GM21576 (cell line): ENCODE measurements around the gene ZNF8.
"Not testable (repeated sequence)": the region's sequence is repeated elsewhere in the genome, so short reads cannot be mapped to it uniquely, and the experiment has no call there.

ENCODE experiments used
- ATAC-seq: cut with Tn5 transposase; IDR thresholded peaks from one replicate; pipeline ENCODE4 v1.9.1; 2021; ENCODE audit warnings: mild to moderate bottlenecking, moderate library complexity; ENCODE audit not compliant: unreplicated experiment

The ZNF8 gene

GRCh38 chr19:58334691-58335249, 56.0 kb downstream of the ZNF8 start:
- no peak for ATAC-seq

DNA sequence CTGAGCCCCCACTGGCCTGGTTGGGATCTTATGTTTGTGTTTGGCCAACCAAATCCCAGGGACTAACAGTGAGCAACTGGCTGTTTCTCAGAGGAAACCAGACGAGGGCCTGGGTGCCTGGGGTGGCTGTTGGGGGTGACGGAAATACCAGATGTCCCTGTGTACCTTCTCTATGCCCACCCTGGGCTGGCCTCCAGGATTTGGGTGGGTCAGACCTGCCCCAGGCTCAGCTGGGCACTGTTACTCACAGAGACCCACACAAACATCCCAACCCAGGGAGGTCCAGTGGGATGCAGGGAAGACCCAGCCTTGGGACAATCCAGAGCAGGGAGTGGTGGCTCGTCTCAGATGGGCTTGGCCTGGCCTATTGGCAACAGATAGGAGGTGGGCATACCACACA, 56.9 kb downstream of the ZNF8 start:
- no peak for ATAC-seq

DNA sequence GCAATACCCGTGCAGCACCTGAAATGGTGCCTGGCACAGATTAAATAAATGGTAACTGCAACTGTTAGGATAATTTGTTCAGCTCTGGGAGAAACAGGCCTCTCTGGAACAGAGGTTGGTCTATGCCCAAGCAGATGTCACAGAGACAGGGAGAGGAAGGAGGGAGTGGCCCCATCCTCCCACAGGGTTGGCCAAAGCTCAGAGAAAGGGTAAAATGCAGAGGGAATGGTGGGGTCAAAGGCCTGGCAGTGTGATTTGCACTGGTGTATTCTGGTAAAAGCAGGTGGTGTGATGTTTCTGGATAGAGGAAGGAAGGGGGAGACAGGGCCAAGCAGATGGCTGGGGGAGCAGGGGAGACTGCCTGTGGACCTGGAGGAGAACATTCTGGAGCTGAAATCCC, 57.5 kb downstream of the ZNF8 start:
- ATAC-seq, result no peak

- no peak for ATAC-seq
These were observed 58.1 kb downstream of the ZNF8 start for GRCh38 chr19:58336820-58337219.

DNA sequence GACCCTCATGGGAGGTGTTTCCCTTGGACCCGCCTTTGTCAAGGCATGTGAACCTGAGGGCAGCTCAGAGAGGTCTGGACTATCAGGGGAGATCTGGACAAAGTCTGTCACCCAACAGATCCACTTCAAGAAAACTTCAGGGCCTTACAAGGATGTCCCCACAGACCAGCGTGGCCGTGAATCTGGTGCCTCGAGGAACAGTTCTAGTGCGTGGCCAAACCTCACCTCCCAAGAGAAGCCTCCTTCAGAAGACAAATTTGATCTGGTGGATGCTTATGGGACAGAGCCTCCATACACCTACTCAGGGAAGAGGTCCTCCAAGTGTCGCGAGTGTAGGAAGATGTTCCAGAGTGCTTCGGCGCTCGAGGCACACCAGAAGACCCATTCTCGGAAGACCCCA, 59.6 kb downstream of the ZNF8 start:
- ATAC-seq, result no peak

- no peak for ATAC-seq
These were observed 60.2 kb downstream of the ZNF8 start for GRCh38 chr19:58338825-58339558.

- no peak for ATAC-seq
These were observed 66.8 kb downstream of the ZNF8 start for GRCh38 chr19:58345558-58345957.

- ATAC-seq, result peak; percentile 79
These were observed 68.5 kb downstream of the ZNF8 start for GRCh38 chr19:58346961-58347929.

DNA sequence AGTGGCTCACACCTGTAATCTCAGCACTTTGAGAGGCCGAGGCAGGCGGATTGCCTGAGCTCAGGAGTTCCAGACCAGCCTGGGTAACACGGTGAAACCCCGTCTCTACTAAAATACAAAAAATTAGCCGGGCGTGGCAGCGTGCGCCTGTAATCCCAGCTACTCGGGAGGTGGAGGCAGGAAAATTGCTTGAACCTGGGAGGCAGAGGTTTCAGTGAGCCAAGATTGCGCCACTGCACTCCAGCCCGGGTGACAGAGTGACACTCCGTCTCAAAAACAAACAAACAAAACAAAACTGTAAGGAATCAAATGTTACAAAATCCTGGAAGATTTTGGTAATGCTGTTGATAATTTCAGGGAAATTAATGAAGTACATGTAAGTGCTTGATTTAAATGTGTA, 69.3 kb downstream of the ZNF8 start:
- not testable (repeated sequence) for ATAC-seq

DNA sequence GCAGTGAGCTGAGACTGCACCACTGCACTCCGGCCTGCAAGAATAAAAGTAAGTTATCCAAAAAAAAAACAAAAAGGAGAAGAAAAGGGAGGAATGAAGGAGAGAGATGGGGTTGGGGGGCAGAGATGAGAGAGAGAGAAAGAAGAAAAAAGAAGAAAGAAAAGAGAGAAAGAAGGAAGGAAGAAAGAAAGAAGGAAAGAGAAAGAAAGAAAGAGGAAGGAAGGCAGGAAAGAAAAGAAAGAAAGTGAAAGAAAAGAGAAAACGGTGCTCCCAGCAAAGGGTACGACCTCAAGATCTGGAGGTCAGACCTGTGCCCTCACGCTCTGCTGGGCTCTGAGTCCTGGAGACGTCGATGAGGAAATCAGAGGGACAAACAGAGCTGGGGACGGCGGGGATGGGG, 70.8 kb downstream of the ZNF8 start:
- no peak for ATAC-seq

DNA sequence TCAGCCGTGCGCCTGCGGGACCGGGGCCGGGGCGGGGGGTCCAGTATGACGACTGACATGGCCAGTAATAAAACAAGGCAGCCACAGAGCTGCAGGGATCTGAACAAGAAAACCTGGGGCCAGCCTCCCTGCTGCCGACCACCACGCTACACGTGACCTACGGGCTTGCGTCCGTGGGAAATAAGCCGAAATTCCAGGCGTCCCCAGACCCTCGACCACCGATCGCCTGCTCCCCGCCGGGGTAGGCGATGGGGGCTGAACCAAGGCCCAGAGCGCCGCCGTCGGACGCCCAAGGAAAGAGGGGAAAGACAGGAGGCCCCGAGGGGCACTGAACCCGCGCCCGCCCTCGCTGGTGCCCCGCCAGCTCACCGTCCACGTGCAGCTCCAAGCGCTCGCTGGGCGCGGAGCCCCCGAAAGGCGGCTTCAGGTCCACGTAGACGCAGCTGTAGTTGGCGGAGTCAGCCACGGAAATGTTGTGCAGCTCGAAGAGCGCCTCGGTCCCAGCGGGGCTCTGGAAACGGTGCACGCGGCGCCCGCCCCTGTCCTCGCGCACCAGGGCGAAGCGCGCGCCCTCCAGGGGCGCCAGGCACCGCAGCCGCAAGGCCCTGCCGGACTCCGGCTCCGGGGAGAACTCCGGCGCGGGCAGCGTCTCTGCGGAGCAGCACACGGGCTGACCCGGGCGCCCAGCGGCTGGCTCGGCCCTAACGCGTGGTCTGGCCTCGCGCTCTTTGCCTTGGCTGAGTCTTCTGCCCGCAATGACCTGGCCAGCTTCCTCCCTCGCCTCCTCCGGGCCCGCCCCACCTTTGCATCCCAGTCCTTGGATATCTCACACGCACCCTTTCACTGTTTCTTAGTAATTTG, 71.5 kb downstream of the ZNF8 start:
- no peak for ATAC-seq

- ATAC-seq, result no peak
These were observed 72.3 kb downstream of the ZNF8 start for GRCh38 chr19:58350871-58351557.

DNA sequence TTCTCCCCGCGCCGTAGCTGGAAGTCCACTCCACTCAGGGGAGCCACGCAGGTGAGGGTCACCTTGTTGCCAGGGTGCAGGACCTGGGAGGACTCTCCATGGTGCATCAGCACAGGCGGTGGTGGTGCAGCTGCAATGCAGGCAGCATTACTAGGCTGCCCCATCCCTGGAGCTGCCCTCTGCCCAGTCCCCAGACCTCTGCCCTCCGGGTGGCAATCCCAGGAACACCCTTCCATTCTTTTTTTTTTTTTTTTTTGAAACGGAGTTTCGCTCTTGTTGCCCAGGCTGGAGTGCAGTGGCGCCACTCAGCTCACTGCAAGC, 72.8 kb downstream of the ZNF8 start:
- no peak for ATAC-seq

DNA sequence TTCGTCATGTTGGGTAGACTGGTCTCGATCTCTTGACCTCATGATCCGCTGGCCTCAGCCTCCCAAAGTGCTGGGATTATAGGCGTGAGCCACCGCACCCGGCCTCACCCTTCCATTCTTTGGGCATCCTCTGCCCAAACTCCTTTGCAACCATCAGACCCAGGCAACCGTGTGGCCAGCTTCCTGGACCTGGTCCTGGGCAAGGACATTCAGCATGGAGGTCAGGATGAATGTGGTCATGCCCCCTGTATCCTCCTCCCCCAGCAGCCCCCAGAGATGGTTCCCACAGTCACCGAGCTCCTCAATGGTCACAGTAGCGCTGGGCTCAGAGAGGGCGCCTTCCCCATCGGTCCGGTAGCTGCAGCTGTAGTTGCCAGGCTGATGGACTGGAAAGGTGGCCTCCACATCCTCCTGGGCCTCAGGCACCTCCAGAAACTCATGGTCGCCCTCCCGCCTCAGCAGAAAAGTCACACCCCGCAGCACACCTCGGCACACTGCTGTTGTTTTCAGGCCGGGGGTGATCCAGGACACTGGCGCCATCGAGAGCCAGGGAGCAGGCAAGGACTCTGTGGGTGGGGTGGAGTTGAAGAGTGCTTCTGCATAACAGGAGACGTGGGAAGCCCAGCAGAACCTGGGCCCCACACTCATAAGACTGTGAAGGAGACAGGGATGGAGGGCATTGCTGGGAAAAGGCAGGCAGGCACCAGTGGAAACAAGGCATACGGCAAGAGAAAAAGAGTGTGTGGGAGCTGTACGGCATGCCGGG, 73.4 kb downstream of the ZNF8 start:
- no peak for ATAC-seq
